Subcutaneous abdominal adipose tissue (tissue), 5 donors: ENCODE results near the gene PTPRA.
"Not testable (repeated sequence)": the region's sequence is repeated elsewhere in the genome, so short reads cannot be mapped to it uniquely, and the experiment has no call there.

Experiments
- H3K27ac ChIP-seq: one replicate; pipeline ENCODE4 v1.7.0; 2013; ENCODE audit warnings: low read depth, mild to moderate bottlenecking, inconsistent platforms, low read length, moderate library complexity
- H3K27me3 ChIP-seq, 5 donors: one replicate each; pipeline ENCODE4 v1.7.0; 2013; ENCODE audit warnings: low read length in 5 of 5, inconsistent platforms in 1 of 5; ENCODE audit not compliant: control insufficient read depth in 5 of 5, insufficient read depth in 4 of 5
- H3K36me3 ChIP-seq, 5 donors: one replicate each; pipeline ENCODE4 v1.7.0; 2013; ENCODE audit warnings: low read length in 5 of 5; ENCODE audit not compliant: control insufficient read depth in 5 of 5, insufficient read depth in 5 of 5
- H3K4me1 ChIP-seq, 5 donors: one replicate each; pipeline ENCODE4 v1.7.0; 2013; ENCODE audit warnings: low read length in 5 of 5, mild to moderate bottlenecking in 3 of 5, moderate library complexity in 1 of 5; ENCODE audit not compliant: control insufficient read depth in 5 of 5, insufficient read depth in 5 of 5
- H3K4me3 ChIP-seq, 5 donors: one replicate each; pipeline ENCODE4 v1.7.0; 2013; ENCODE audit warnings: low read length in 5 of 5, low read depth in 1 of 5
- H3K9ac ChIP-seq, 5 donors: one replicate each; pipeline ENCODE4 v1.7.0; 2013; ENCODE audit warnings: low read length in 5 of 5, mild to moderate bottlenecking in 4 of 5, moderate library complexity in 3 of 5
- H3K9me3 ChIP-seq, 5 donors: one replicate each; pipeline ENCODE4 v1.7.0; 2013; ENCODE audit warnings: low read length in 5 of 5; ENCODE audit not compliant: control insufficient read depth in 5 of 5
- donor health status: healthy.
- donor health status: healthy.
- donor health status: healthy.
- donor health status: healthy.
- donor health status: healthy.

Gene PTPRA

DNA sequence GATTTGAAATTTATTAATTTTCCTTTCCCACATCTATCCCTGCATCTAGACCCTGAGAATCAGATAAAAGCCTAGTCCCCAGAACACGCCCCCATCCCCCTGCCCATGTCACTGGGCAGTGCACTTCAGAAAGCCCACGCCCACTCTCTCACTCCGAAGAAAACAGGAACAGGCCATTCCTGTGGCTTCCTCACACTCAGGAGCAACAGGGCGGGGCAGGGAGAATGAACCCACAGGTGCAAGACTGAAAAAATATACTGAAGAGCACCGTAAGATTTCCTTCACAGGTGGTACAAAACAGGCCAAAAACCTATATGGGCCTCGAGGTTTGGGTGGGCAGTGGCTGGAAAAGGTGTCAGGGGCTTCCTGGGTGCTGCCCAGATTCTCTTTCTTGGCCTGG, 201.5 kb downstream of the PTPRA start:
- Histone ChIP-seq H3K9me3 (no peaks in the 10 kb centered on the region), H3K4me1 (peaks cover 0 to 21% (median 16%) of the 10 kb centered on the region in 5 donors), H3K9ac (no peak overlapping the region), H3K27me3 (peaks cover 0 to 2% (median 0%) of the 10 kb centered on the region in 5 donors), H3K27ac (no peak overlapping the region), H3K4me3 (no peak overlapping the region), H3K36me3 (no peaks in the 10 kb centered on the region)

DNA sequence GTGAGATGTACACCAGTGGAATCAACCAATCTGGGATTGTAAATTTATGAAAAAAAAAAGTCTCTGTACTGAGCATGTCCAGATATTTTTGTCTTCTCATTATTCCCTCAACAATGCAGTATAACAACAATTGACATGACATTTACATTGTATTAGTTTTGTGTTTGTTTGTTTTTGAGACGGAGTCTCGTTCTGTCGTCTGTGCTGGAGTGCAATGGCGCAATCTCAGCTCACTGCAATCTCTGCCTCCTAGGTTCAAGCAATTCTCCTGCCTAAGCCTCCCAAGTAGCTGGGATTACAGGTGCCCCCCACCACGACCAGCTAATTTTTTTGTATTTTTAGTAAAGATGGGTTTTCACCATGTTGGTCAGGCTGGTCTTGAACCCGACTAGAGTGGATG, 202.0 kb downstream of the PTPRA start:
- H3K27ac ChIP-seq, H3K9me3 ChIP-seq, H3K9ac ChIP-seq, H3K36me3 ChIP-seq, H3K4me3 ChIP-seq, H3K27me3 ChIP-seq: not testable (repeated sequence)
- peaks cover 0 to 21% (median 19%) of the 10 kb centered on the region in 5 donors for H3K4me1 ChIP-seq

- Histone ChIP-seq H3K27ac (no peak overlapping the region), H3K4me1 (peaks cover 6 to 26% (median 21%) of the 10 kb centered on the region in 5 donors), H3K36me3 (no peaks in the 10 kb centered on the region), H3K27me3 (peaks cover 0 to 10% (median 0%) of the 10 kb centered on the region in 5 donors), H3K4me3 (no peak overlapping the region), H3K9ac (no peak overlapping the region), H3K9me3 (no peaks in the 10 kb centered on the region)
These were observed 204.4 kb downstream of the PTPRA start for GRCh38 chr20:3077618-3078134.

DNA sequence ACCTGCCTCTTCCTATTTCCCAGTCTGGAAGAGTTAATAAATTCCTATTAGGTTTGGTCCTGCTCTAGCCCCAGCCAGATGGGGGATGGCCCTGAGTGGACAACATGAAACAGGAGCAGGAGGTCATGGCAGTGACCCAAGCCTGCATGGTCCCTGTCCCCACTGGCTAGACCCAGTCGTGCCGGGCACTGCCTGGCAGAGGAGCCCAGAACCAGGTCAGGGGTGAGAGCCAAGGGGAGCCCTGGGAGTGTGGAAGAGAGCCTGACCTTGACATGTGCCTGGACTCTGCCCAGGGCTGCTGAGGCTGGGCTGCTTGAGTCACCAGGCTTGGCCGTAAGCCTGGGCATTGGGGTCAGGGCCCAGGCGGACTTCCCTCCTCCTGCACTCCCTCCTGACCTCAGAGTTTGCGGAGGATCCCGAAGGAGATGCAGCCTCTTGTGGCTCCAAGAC, 207.7 kb downstream of the PTPRA start:
- peaks cover 0 to 18% (median 4%) of the 10 kb centered on the region in 5 donors for H3K27me3 ChIP-seq
- no peak overlapping the region for H3K9ac ChIP-seq
- H3K4me3 ChIP-seq = no peak overlapping the region
- peaks cover 6 to 32% (median 24%) of the 10 kb centered on the region in 5 donors for H3K4me1 ChIP-seq
- H3K9me3 ChIP-seq = no peaks in the 10 kb centered on the region
- H3K27ac ChIP-seq = peak overlapping the region; percentile 57
- H3K36me3 ChIP-seq = no peaks in the 10 kb centered on the region

- Histone ChIP-seq H3K27me3 (peaks cover 0 to 18% (median 4%) of the 10 kb centered on the region in 5 donors), H3K27ac (no peak overlapping the region), H3K9ac (no peak overlapping the region), H3K9me3 (no peaks in the 10 kb centered on the region), H3K36me3 (no peaks in the 10 kb centered on the region), H3K4me3 (peak overlapping the region; percentile 20 to 65 (median 44)), H3K4me1 (peaks cover 6 to 32% (median 24%) of the 10 kb centered on the region in 5 donors)
These were observed 208.4 kb downstream of the PTPRA start for GRCh38 chr20:3081641-3082040.

GRCh38 chr20:3082306-3082951, 209.1 kb downstream of the PTPRA start:
- no peaks in the 10 kb centered on the region for H3K9me3 ChIP-seq
- peak overlapping the region; percentile 29 to 65 (median 51) for H3K4me3 ChIP-seq
- no peaks in the 10 kb centered on the region for H3K36me3 ChIP-seq
- H3K9ac ChIP-seq = peak overlapping the region in 1 of 5 donors; percentile 59
- H3K27ac ChIP-seq = no peak overlapping the region
- H3K4me1 ChIP-seq = peaks cover 6 to 32% (median 24%) of the 10 kb centered on the region in 5 donors
- peaks cover 0 to 18% (median 4%) of the 10 kb centered on the region in 5 donors for H3K27me3 ChIP-seq

DNA sequence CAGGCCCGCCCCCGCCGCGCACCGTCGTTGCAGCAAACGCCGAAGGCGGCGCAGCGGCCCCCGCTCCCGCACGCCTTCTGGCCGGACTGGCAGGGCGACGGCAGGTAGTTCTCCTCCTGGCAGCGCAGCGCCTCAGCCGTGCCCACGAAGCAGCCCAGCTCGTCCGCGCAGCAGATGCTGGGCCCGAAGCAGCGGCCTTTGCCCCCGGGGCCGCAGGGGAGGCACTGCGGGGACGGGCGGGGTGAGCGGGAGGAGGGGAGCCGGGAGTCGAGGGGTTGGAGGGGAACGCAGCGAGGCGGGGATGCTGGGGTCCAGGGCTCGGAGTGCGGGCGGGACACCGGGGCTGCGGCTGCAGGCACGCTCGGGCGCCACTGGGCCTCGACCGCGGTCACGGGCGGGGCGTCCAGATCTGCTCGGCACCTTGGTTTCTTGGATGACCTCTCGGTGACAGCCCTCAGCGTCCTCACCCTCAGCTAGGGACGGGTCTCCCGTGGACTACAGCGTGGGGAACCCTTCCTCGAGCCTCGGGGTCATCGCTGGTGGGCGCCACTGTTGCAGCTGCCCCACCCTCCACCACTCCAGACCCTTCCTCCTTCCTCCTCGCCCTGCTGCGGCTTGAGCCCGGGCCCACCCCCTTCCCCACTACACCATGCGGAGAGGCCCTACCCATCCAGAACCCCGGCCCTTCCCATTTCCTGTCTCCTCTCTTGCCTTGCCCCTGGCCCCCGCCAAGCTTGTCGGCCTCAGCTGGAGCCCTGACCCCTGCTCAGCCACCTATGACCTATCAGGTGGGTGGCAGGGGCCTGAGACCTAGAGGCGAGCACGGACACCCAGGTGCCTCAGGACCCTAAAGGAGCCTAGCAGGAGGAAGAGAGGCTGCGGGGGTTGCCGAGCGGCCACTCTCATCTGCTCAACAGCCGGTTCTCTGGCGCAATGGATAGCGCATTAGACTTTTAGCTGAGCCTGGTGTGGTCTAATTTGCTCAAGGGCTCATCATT, 210.0 kb downstream of the PTPRA start:
- peaks cover 6 to 32% (median 24%) of the 10 kb centered on the region in 5 donors for H3K4me1 ChIP-seq
- H3K27ac ChIP-seq = no peak overlapping the region
- peaks cover 0 to 18% (median 4%) of the 10 kb centered on the region in 5 donors for H3K27me3 ChIP-seq
- no peaks in the 10 kb centered on the region for H3K9me3 ChIP-seq
- H3K4me3 ChIP-seq = peak overlapping the region in 2 of 5 donors; percentile 13 to 55
- no peaks in the 10 kb centered on the region for H3K36me3 ChIP-seq
- peak overlapping the region in 1 of 5 donors; percentile 47 for H3K9ac ChIP-seq

- Histone ChIP-seq H3K27me3 (peaks cover 0 to 18% (median 4%) of the 10 kb centered on the region in 5 donors), H3K27ac (no peak within 1 kb of the TSS), H3K4me3 (no peak within 1 kb of the TSS), H3K4me1 (peaks cover 6 to 32% (median 24%) of the 10 kb centered on the region in 5 donors), H3K9ac (no peak within 1 kb of the TSS), H3K9me3 (no peaks in the 10 kb centered on the region), H3K36me3 (no peaks in the 10 kb centered on the region)
These were observed 211.2 kb downstream of the PTPRA start, which contains the start of gene AVP for GRCh38 chr20:3084283-3084985. AVP (minus strand) TSS chr20:3084724; CDS start chr20:3084674, 50 bp downstream.

DNA sequence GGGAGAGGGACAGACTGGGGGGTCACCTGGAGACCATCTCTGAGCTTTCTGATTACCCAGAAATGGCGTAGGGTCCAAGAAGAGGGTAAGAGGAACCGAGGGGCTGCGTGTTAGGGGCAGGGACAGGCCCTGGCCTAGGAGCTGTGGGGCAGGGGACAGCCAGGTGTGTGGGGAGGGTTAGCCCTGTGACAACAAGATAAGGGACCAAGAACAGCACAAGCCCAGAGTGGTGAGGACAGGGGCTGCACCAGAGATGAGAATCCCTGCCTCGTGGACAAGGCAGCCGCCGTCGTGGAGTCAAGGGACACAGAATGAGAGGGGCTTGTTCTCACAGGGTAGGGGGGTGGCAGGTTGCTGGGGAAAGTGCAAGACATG, 211.7 kb downstream of the PTPRA start:
- Histone ChIP-seq H3K27me3 (peaks cover 0 to 18% (median 4%) of the 10 kb centered on the region in 5 donors), H3K27ac (no peak overlapping the region)

More for the DNA sequence above, 211.7 kb downstream of the PTPRA start:
- H3K4me1 ChIP-seq = peaks cover 6 to 32% (median 24%) of the 10 kb centered on the region in 5 donors
- H3K9me3 ChIP-seq = no peaks in the 10 kb centered on the region
- H3K4me3 ChIP-seq = no peak overlapping the region
- H3K9ac ChIP-seq = no peak overlapping the region
- no peaks in the 10 kb centered on the region for H3K36me3 ChIP-seq
